K562 (cell line): ENCODE data around the gene ELOB. TPM values are rescaled to one million over a fixed set of nuclear protein-coding genes. Genes with fewer than 3 reads are reported as not detected.
A peak's percentile ranks its signal among the peaks of the same experiment; 100 is the strongest.

Experiments
- ATAC-seq: fragments of 200-7000 bp; cut with Tn5 transposase; 3 replicates; pipeline ENCODE4 v1.9.1; 2020; ENCODE audit warnings: moderate library complexity
- BruUV-seq: library from RNA; stranded (reverse); fragments of 400-500 nt; replicated peaks from 2 replicates; lab custom pipeline; 2021; lab: Mats Ljungman, UMichigan
- CTCF ChIA-PET: fragments of 300-600 bp; formaldehyde crosslinking; extraction: SDS; loops from one replicate; lab custom pipeline; 2021; ENCODE audit warnings: low intra/inter-chr PET ratio; lab: Yijun Ruan, JAX
- POLR2A ChIA-PET: fragments of 300-600, 350-650 bp; sonication (Branson Sonifier 250); formaldehyde crosslinking; extraction: SDS; loops from one replicate; lab custom pipeline; 2021; ENCODE audit warnings: antibody characterized with exemption, inconsistent platforms; lab: Yijun Ruan, JAX
- DNase-seq, 4 experiments: peaks; one replicate each; pipeline versions ENCODE4 v3.0.0 to v3.0.0-alpha.2; 2011 to 2018; ENCODE audit warnings: low spot score in 3 of 4, mixed read lengths in 3 of 4; ENCODE audit errors: extremely low read depth in 1 of 4
- FAIRE-seq: peaks from 2 replicates; lab custom pipeline; 2011; peaks lifted over from hg19 to GRCh38; lab: Jason Lieb, UNC
- H2AFZ ChIP-seq: 2 replicates; pipeline ENCODE4 v1.6.0; 2011; ENCODE audit warnings: low read depth, low read length, control low read depth, inconsistent platforms
- H3K27ac ChIP-seq: fragments of 200-600 bp; 3 replicates; pipeline ENCODE4 v1.8.0; 2011; ENCODE audit warnings: low read depth, mild to moderate bottlenecking, control low read depth, inconsistent platforms, low read length, moderate library complexity, mixed read lengths; ENCODE audit errors: extremely low read depth
- H3K27me3 ChIP-seq, 2 experiments: fragments of 300-600 bp in 1 of 2; 2 replicates in 1 of 2; 3 replicates in 1 of 2; pipeline versions ENCODE4 v1.6.0 to v1.8.0; 2011; ENCODE audit warnings: inconsistent platforms in 2 of 2, low read length in 2 of 2, mild to moderate bottlenecking in 1 of 2, mixed read lengths in 1 of 2, moderate library complexity in 1 of 2; ENCODE audit not compliant: control insufficient read depth in 2 of 2, insufficient read depth in 2 of 2
- H3K36me3 ChIP-seq: fragments of 300-600 bp; 3 replicates; pipeline ENCODE4 v1.8.0; 2011; ENCODE audit warnings: mild to moderate bottlenecking, low read length, inconsistent platforms; ENCODE audit not compliant: control insufficient read depth, insufficient read depth
- H3K4me1 ChIP-seq, 2 experiments: fragments of 200-600 bp in 1 of 2; replicated peaks in 1 of 2; 2 replicates in 1 of 2; 3 replicates in 1 of 2; pipeline versions ENCODE4 v1.5.1 to v1.8.0; 2011; ENCODE audit warnings: inconsistent platforms in 2 of 2, low read length in 2 of 2, mild to moderate bottlenecking in 1 of 2, mixed read lengths in 1 of 2, moderate library complexity in 1 of 2; ENCODE audit not compliant: control insufficient read depth in 2 of 2, insufficient read depth in 2 of 2
- H3K4me2 ChIP-seq: 2 replicates; pipeline ENCODE4 v1.6.1; 2011; ENCODE audit warnings: low read length, control low read depth, inconsistent platforms, mixed read lengths; ENCODE audit not compliant: insufficient read depth
- H3K4me3 ChIP-seq: fragments of 200-600 bp; sonication (generic), shearing (Covaris generic); 2 replicates; pipeline ENCODE4 v1.5.1; 2016; ENCODE audit warnings: control low read depth, inconsistent platforms
- H3K79me2 ChIP-seq: fragments of 200-600 bp; 3 replicates; pipeline ENCODE4 v1.8.0; 2011; ENCODE audit warnings: low read length, inconsistent platforms; ENCODE audit not compliant: control insufficient read depth, insufficient read depth
- H3K9ac ChIP-seq, 2 experiments: 2 replicates each; pipeline versions ENCODE4 v1.6.0 to v1.6.1; 2011; ENCODE audit warnings: low read depth in 2 of 2, low read length in 2 of 2, control low read depth in 1 of 2, inconsistent platforms in 1 of 2, mild to moderate bottlenecking in 1 of 2, mixed read lengths in 1 of 2; ENCODE audit not compliant: insufficient read depth in 1 of 2
- H3K9me1 ChIP-seq: one replicate; pipeline ENCODE4 v1.6.0; 2011; ENCODE audit warnings: inconsistent platforms, mild to moderate bottlenecking, low read length, moderate library complexity; ENCODE audit not compliant: control insufficient read depth, insufficient read depth
- H3K9me3 ChIP-seq: replicated peaks from 2 replicates; pipeline ENCODE4 v1.5.1; 2011; ENCODE audit warnings: low read depth, low read length, inconsistent platforms; ENCODE audit not compliant: control insufficient read depth, insufficient read depth
- H4K20me1 ChIP-seq: replicated peaks from 2 replicates; pipeline ENCODE4 v1.6.1; 2011; ENCODE audit warnings: low read length, inconsistent platforms, mixed read lengths; ENCODE audit not compliant: control insufficient read depth, insufficient read depth
- CHD4 ChIP-seq: fragments of 200-600 bp; sonication (generic); IDR thresholded peaks from 3 replicates; pipeline ENCODE4 v1.6.1; 2012; ENCODE audit warnings: low read depth, mild to moderate bottlenecking, mixed read lengths, low read length, inconsistent platforms; ENCODE audit not compliant: insufficient read depth, insufficient replicate concordance, poor library complexity, severe bottlenecking
- ELK1 ChIP-seq: sonication (generic); formaldehyde crosslinking; IDR thresholded peaks from 2 replicates; pipeline ENCODE4 v1.8.1; 2022; ENCODE audit warnings: missing genetic modification reagents
- MIER1 ChIP-seq: fragments of 450-650 bp; IDR thresholded peaks from 2 replicates; pipeline ENCODE4 v1.6.1; 2016; ENCODE audit warnings: antibody characterized with exemption, mild to moderate bottlenecking, low read depth
- PATZ1 ChIP-seq: fragments of 250-450 bp; sonication (Bioruptor Pico); IDR thresholded peaks from 2 replicates; pipeline ENCODE4 v1.5.0; 2020; ENCODE audit warnings: mild to moderate bottlenecking, borderline replicate concordance
- RBM15 ChIP-seq: fragments of 200-400 bp; formaldehyde crosslinking; IDR thresholded peaks from 2 replicates; pipeline ENCODE4 v1.6.1; 2018; ENCODE audit warnings: mild to moderate bottlenecking, low read length, moderate library complexity; ENCODE audit not compliant: insufficient read depth
- ZNF23 ChIP-seq: fragments of 250-450 bp; sonication (Bioruptor Pico); IDR thresholded peaks from 2 replicates; pipeline ENCODE4 v1.4.0; 2020; ENCODE audit warnings: mild to moderate bottlenecking
- ZNF766 ChIP-seq: fragments of 200-800 bp; sonication (Bioruptor generic); conservative IDR thresholded peaks from 2 replicates; pipeline ENCODE4 v1.6.1; 2016; ENCODE audit warnings: missing genetic modification characterization, missing compliant biosample characterization
- WGBS: fragments of 100-300 bp; shearing (Covaris generic); methylation state at CpG from one replicate; pipeline ENCODE4 v1.1.6; 2016; ENCODE audit warnings: low coverage, mixed read lengths; ENCODE audit not compliant: insufficient coverage; ENCODE audit errors: missing lambda C conversion rate; 5-methylcytosine and 5-hydroxymethylcytosine counted together
- in situ Hi-C: fragments of 300-500 bp; cut with MboI; formaldehyde crosslinking; loops from 4 replicates; pipeline ENCODE4 v1.15.0; 2018; ENCODE audit warnings: inconsistent platforms, mixed read lengths
- intact Hi-C: fragments of 100-400 bp; cut with micrococcal nuclease; formaldehyde crosslinking; loops from 2 replicates; pipeline ENCODE4 v1.14.2; 2022
- polyA plus RNA-seq, 8 experiments: library from polyadenylated mRNA; depleted of rRNA in 4 of 8; stranded (reverse) in 5 of 8; unstranded in 3 of 8; fragments of >200 nt; fragmentation: Nextera tagmentation in 2 of 8; fragmentation: Illumina TruSeq in 1 of 8; extraction: Ambion mirVana in 2 of 8; extraction: Trizol in 1 of 8; gene quantifications; 2 replicates each; pipeline versions ENCODE4 v1.2.1 to v1.2.3, GENCODE V29; 2011 to 2014; ENCODE audit warnings: inconsistent platforms in 1 of 8, missing spikeins in 1 of 8
- total RNA-seq, 7 experiments: library from RNA; depleted of rRNA in 6 of 7; stranded (reverse); fragments of >200 nt in 6 of 7; fragmentation: Illumina TruSeq in 2 of 7; extraction: Trizol in 2 of 7; gene quantifications; 2 replicates each; pipeline versions ENCODE4 v1.2.1 to v1.2.3, GENCODE V29; 2011 to 2021; ENCODE audit warnings: low replicate concordance in 1 of 7

The ELOB gene
- total and polyA plus RNA-seq, 9 of the 15 experiments (the other 6 are each of a cell fraction or from before 2014, with no cell fraction given): 63.2 to 791 (median 237) TPM

- 54% methylated on average over 19 of the region's 19 CpGs for WGBS
- no peak for FAIRE-seq
Measured at GRCh38 chr16:2743007-2743810, 33.9 kb downstream of the ELOB start.

More at GRCh38 chr16:2743007-2743810, 33.9 kb downstream of the ELOB start:
- peak overlapping the region in 1 of 2 experiments; percentile 76; a peak in 2 of 4 replicates for H3K9ac ChIP-seq
- H3K79me2 ChIP-seq: no peaks in the 10 kb centered on the region
- peaks cover 5 to 41% of the 10 kb centered on the region in 2 experiments; a peak in 4 of 5 replicates for H3K4me1 ChIP-seq
- ATAC-seq: no peak
- ChIA-PET CTCF (no interaction called here), POLR2A (no interaction called here)
- no peaks in the 10 kb centered on the region for H3K9me3 ChIP-seq
- H3K9me1 ChIP-seq: no peaks in the 10 kb centered on the region
- H4K20me1 ChIP-seq: no peaks in the 10 kb centered on the region
- no peak overlapping the region for H3K4me2 ChIP-seq
- H3K27ac ChIP-seq: no peak overlapping the region
- no TSS peak for BruUV-seq
- no peak overlapping the region for H3K4me3 ChIP-seq
- no peaks in the 10 kb centered on the region for H3K27me3 ChIP-seq
- H3K36me3 ChIP-seq: no peaks in the 10 kb centered on the region
- in situ Hi-C loops: no loop called here
- no peak for TF ChIP-seq ZNF23 (CRISPR knock-in tag)
- no peak for TF ChIP-seq ELK1
- TF ChIP-seq PATZ1 (CRISPR knock-in tag): no peak
- no peak for TF ChIP-seq CHD4
- no peak for TF ChIP-seq ZNF766 (CRISPR knock-in tag)
- TF ChIP-seq MIER1: no peak
- TF ChIP-seq RBM15: no peak
- no peak overlapping the region for H2AFZ ChIP-seq
- DNase-seq: no peak
- intact Hi-C loops: no loop called here
